ENCODE results near the gene PTPN1. TPM values are rescaled to one million over a fixed set of nuclear protein-coding genes. Genes with fewer than 3 reads are reported as not detected.

PTPN1 gene
- total and polyA plus RNA-seq, 2 of the 13 experiments (the other 11 are each of a cell fraction or from before 2014, with no cell fraction given), result 17.7 to 37.2 TPM

DNA sequence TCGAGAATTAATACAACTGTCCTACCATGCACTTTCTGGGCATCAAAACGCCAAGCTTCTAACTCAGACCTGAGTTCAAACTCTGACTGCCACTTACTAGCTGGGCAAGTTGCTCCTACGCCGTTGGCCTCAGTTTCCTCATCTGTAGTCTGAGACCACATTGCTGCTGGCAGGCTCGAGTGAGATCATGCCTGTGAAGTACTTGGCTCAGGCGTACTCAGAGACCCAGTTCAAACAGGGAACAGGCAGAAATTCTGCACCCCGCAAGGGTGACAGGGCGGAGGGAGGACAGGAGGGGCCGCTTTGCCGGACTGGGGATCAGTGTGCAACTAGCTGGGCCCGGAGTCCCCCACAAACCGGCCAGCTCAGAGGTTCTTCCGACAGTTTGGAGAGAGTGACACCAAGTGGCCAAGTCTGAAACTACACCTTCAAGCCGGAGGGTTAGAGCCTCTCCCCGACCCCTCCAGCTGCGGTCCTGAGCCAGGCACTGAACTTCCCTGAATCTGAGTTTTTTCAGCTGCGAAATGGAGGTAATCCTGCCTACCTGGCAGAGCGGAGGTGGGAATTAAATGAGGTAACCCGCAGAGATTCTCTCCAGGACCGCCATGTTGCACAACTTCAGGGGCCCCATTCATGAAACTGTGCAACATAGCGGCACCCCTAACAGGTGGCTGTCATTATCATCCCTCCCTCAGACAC, 46.0 kb upstream of the PTPN1 start (continued):
- peak; percentile 38 for TF ChIP-seq ASH2L (IDR thresholded peaks at IDR 0.05; ENCODE audit: insufficient read length, low read depth, low read length)
- no peak; the same call in none of the 2 replicates for TF ChIP-seq PAXIP1 (CRISPR knock-in tag; conservative IDR thresholded peaks at IDR 0.05)
- TF ChIP-seq ZZZ3 (CRISPR knock-in tag; IDR thresholded peaks at IDR 0.05; ENCODE audit: borderline replicate concordance), result no peak
- TF ChIP-seq ARHGAP35 (CRISPR knock-in tag; IDR thresholded peaks at IDR 0.05; ENCODE audit: borderline replicate concordance), result 0 out of 2 replicates have a peak, but pooled peaks have one; percentile 46
- no peak for TF ChIP-seq SATB2 (CRISPR knock-in tag; IDR thresholded peaks at IDR 0.05)
- TF ChIP-seq, protein P1, sequence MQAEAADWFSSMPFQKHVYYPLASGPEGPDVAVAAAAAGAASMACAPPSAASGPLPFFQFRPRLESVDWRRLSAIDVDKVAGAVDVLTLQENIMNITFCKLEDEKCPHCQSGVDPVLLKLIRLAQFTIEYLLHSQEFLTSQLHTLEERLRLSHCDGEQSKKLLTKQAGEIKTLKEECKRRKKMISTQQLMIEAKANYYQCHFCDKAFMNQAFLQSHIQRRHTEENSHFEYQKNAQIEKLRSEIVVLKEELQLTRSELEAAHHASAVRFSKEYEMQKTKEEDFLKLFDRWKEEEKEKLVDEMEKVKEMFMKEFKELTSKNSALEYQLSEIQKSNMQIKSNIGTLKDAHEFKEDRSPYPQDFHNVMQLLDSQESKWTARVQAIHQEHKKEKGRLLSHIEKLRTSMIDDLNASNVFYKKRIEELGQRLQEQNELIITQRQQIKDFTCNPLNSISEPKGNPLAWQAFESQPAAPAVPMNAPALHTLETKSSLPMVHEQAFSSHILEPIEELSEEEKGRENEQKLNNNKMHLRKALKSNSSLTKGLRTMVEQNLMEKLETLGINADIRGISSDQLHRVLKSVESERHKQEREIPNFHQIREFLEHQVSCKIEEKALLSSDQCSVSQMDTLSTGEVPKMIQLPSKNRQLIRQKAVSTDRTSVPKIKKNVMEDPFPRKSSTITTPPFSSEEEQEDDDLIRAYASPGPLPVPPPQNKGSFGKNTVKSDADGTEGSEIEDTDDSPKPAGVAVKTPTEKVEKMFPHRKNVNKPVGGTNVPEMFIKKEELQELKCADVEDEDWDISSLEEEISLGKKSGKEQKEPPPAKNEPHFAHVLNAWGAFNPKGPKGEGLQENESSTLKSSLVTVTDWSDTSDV (CRISPR knock-in tag; IDR thresholded peaks at IDR 0.05), result no peak; the same call in 1 of the 2 replicates
- TF ChIP-seq GTF2F1 (IDR thresholded peaks at IDR 0.05; ENCODE audit: low read length), result no peak
- TF ChIP-seq MLLT10 (CRISPR knock-in tag; IDR thresholded peaks at IDR 0.05), result no peak
- no peak for TF ChIP-seq TEAD2 (CRISPR knock-in tag; IDR thresholded peaks at IDR 0.05)
- TF ChIP-seq, protein P2, sequence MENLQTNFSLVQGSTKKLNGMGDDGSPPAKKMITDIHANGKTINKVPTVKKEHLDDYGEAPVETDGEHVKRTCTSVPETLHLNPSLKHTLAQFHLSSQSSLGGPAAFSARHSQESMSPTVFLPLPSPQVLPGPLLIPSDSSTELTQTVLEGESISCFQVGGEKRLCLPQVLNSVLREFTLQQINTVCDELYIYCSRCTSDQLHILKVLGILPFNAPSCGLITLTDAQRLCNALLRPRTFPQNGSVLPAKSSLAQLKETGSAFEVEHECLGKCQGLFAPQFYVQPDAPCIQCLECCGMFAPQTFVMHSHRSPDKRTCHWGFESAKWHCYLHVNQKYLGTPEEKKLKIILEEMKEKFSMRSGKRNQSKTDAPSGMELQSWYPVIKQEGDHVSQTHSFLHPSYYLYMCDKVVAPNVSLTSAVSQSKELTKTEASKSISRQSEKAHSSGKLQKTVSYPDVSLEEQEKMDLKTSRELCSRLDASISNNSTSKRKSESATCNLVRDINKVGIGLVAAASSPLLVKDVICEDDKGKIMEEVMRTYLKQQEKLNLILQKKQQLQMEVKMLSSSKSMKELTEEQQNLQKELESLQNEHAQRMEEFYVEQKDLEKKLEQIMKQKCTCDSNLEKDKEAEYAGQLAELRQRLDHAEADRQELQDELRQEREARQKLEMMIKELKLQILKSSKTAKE (CRISPR knock-in tag; IDR thresholded peaks at IDR 0.05; ENCODE audit: borderline replicate concordance), result no peak
- no peak for TF ChIP-seq FOXP1 (IDR thresholded peaks at IDR 0.05)
- TF ChIP-seq FOXP1 (CRISPR knock-in tag; IDR thresholded peaks at IDR 0.05), result no peak
- no peak; the same call in 1 of the 2 replicates for TF ChIP-seq ZNF142 (CRISPR knock-in tag; IDR thresholded peaks at IDR 0.05)
- TF ChIP-seq FOXK2 (IDR thresholded peaks at IDR 0.05), result no peak
